Measurements from ENCODE around the gene CHRNB1. TPM values are rescaled to one million over a fixed set of nuclear protein-coding genes. Genes with fewer than 3 reads are reported as not detected.

CHRNB1 gene
- total and polyA plus RNA-seq, 2 experiments from 2014 or later: 11.1 to 11.2 TPM

DNA sequence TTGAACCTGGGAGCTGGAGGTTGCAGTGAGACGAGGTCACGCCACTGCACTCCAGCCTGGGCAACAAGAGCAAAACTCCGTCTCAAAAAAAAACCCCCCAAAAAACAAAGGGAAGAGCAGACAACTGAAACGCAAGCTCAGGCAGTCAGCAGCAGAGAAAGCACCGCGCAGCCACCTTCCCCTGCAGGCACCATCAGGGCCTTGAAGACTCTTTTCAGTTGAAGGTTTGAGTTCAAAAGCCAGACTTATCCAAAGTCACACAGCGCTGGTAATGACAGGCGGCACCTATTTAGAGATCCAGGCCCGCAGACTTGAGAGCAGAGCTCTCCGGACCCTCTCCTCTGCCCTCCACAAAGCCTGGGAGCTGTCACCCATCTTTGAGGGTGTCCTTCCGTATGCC, 23.4 kb downstream of the CHRNB1 start:
- H3F3A ChIP-seq (replicated peaks; ENCODE audit: low read depth): no peaks in the 10 kb centered on the region
- TF ChIP-seq STAT1 (IDR thresholded peaks at IDR 0.05; ENCODE audit: unreplicated experiment): no peak
- TF ChIP-seq, protein P1, sequence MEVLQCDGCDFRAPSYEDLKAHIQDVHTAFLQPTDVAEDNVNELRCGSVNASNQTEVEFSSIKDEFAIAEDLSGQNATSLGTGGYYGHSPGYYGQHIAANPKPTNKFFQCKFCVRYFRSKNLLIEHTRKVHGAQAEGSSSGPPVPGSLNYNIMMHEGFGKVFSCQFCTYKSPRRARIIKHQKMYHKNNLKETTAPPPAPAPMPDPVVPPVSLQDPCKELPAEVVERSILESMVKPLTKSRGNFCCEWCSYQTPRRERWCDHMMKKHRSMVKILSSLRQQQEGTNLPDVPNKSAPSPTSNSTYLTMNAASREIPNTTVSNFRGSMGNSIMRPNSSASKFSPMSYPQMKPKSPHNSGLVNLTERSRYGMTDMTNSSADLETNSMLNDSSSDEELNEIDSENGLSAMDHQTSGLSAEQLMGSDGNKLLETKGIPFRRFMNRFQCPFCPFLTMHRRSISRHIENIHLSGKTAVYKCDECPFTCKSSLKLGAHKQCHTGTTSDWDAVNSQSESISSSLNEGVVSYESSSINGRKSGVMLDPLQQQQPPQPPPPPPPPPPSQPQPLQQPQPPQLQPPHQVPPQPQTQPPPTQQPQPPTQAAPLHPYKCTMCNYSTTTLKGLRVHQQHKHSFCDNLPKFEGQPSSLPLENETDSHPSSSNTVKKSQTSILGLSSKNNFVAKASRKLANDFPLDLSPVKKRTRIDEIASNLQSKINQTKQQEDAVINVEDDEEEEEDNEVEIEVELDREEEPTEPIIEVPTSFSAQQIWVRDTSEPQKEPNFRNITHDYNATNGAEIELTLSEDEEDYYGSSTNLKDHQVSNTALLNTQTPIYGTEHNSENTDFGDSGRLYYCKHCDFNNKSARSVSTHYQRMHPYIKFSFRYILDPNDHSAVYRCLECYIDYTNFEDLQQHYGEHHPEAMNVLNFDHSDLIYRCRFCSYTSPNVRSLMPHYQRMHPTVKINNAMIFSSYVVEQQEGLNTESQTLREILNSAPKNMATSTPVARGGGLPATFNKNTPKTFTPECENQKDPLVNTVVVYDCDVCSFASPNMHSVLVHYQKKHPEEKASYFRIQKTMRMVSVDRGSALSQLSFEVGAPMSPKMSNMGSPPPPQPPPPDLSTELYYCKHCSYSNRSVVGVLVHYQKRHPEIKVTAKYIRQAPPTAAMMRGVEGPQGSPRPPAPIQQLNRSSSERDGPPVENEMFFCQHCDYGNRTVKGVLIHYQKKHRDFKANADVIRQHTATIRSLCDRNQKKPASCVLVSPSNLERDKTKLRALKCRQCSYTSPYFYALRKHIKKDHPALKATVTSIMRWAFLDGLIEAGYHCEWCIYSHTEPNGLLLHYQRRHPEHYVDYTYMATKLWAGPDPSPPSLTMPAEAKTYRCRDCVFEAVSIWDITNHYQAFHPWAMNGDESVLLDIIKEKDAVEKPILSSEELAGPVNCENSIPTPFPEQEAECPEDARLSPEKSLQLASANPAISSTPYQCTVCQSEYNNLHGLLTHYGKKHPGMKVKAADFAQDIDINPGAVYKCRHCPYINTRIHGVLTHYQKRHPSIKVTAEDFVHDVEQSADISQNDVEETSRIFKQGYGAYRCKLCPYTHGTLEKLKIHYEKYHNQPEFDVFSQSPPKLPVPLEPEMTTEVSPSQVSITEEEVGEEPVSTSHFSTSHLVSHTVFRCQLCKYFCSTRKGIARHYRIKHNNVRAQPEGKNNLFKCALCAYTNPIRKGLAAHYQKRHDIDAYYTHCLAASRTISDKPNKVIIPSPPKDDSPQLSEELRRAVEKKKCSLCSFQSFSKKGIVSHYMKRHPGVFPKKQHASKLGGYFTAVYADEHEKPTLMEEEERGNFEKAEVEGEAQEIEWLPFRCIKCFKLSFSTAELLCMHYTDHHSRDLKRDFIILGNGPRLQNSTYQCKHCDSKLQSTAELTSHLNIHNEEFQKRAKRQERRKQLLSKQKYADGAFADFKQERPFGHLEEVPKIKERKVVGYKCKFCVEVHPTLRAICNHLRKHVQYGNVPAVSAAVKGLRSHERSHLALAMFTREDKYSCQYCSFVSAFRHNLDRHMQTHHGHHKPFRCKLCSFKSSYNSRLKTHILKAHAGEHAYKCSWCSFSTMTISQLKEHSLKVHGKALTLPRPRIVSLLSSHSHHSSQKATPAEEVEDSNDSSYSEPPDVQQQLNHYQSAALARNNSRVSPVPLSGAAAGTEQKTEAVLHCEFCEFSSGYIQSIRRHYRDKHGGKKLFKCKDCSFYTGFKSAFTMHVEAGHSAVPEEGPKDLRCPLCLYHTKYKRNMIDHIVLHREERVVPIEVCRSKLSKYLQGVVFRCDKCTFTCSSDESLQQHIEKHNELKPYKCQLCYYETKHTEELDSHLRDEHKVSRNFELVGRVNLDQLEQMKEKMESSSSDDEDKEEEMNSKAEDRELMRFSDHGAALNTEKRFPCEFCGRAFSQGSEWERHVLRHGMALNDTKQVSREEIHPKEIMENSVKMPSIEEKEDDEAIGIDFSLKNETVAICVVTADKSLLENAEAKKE (CRISPR knock-in tag; IDR thresholded peaks at IDR 0.05): no peak
- TF ChIP-seq, protein P2, sequence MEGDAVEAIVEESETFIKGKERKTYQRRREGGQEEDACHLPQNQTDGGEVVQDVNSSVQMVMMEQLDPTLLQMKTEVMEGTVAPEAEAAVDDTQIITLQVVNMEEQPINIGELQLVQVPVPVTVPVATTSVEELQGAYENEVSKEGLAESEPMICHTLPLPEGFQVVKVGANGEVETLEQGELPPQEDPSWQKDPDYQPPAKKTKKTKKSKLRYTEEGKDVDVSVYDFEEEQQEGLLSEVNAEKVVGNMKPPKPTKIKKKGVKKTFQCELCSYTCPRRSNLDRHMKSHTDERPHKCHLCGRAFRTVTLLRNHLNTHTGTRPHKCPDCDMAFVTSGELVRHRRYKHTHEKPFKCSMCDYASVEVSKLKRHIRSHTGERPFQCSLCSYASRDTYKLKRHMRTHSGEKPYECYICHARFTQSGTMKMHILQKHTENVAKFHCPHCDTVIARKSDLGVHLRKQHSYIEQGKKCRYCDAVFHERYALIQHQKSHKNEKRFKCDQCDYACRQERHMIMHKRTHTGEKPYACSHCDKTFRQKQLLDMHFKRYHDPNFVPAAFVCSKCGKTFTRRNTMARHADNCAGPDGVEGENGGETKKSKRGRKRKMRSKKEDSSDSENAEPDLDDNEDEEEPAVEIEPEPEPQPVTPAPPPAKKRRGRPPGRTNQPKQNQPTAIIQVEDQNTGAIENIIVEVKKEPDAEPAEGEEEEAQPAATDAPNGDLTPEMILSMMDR (conservative IDR thresholded peaks at IDR 0.05; ENCODE audit: low read depth in 2 of 2): no peak
- TF ChIP-seq, protein P3, sequence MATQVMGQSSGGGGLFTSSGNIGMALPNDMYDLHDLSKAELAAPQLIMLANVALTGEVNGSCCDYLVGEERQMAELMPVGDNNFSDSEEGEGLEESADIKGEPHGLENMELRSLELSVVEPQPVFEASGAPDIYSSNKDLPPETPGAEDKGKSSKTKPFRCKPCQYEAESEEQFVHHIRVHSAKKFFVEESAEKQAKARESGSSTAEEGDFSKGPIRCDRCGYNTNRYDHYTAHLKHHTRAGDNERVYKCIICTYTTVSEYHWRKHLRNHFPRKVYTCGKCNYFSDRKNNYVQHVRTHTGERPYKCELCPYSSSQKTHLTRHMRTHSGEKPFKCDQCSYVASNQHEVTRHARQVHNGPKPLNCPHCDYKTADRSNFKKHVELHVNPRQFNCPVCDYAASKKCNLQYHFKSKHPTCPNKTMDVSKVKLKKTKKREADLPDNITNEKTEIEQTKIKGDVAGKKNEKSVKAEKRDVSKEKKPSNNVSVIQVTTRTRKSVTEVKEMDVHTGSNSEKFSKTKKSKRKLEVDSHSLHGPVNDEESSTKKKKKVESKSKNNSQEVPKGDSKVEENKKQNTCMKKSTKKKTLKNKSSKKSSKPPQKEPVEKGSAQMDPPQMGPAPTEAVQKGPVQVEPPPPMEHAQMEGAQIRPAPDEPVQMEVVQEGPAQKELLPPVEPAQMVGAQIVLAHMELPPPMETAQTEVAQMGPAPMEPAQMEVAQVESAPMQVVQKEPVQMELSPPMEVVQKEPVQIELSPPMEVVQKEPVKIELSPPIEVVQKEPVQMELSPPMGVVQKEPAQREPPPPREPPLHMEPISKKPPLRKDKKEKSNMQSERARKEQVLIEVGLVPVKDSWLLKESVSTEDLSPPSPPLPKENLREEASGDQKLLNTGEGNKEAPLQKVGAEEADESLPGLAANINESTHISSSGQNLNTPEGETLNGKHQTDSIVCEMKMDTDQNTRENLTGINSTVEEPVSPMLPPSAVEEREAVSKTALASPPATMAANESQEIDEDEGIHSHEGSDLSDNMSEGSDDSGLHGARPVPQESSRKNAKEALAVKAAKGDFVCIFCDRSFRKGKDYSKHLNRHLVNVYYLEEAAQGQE (IDR thresholded peaks at IDR 0.05; ENCODE audit: unreplicated experiment): no peak
- no peak for TF ChIP-seq EZH2 (IDR thresholded peaks at IDR 0.05; ENCODE audit: low read depth, unreplicated experiment)
- TF ChIP-seq ZNF114 (CRISPR knock-in tag; IDR thresholded peaks at IDR 0.05): no peak
- TF ChIP-seq CREB1 (CRISPR knock-in tag; IDR thresholded peaks at IDR 0.05; ENCODE audit: low read depth): no peak
- TF ChIP-seq POLR2AphosphoS5 (IDR thresholded peaks at IDR 0.05; ENCODE audit: low read depth): no peak
- TF ChIP-seq NANOG (IDR thresholded peaks at IDR 0.05; ENCODE audit: borderline replicate concordance): no peak
- TF ChIP-seq ZNF331 (CRISPR knock-in tag; IDR thresholded peaks at IDR 0.05; ENCODE audit: low read depth): no peak
- H3K4me3 ChIP-seq: no peak overlapping the region
- ATAC-seq: no peak
- peaks cover 14% of the 10 kb centered on the region; the same call in 1 of the 2 replicates for H3K79me2 ChIP-seq (replicated peaks; ENCODE audit: insufficient read depth)
- H4K20me1 ChIP-seq (replicated peaks; ENCODE audit: insufficient read depth): no peaks in the 10 kb centered on the region
- H3K4me1 ChIP-seq (ENCODE audit: insufficient read depth): peaks cover 4% of the 10 kb centered on the region; the same call in 1 of the 2 replicates
- H3K4me2 ChIP-seq: no peak overlapping the region
- H3K36me3 ChIP-seq (ENCODE audit: insufficient read depth): no peaks in the 10 kb centered on the region
- no peak overlapping the region for H3K27ac Mint-ChIP-seq
- peaks cover 10% of the 10 kb centered on the region for H3K27me3 Mint-ChIP-seq (ENCODE audit: insufficient read depth, low read depth, poor library complexity)
- no peak overlapping the region for H3K4me3 Mint-ChIP-seq
- peaks cover 7% of the 10 kb centered on the region for H3K36me3 Mint-ChIP-seq (ENCODE audit: low read depth)
- no peak overlapping the region for H3K27ac ChIP-seq (ENCODE audit: low read depth)
- no peaks in the 10 kb centered on the region for H3K9me2 ChIP-seq (ENCODE audit: insufficient read depth)
- peaks cover 8% of the 10 kb centered on the region; the same call in 2 of the 3 replicates for H3K4me1 Mint-ChIP-seq
- DNase-seq (ENCODE audit: low spot score): no peak
- no peak overlapping the region for H2AFZ ChIP-seq
- H3K27me3 ChIP-seq (ENCODE audit: insufficient read depth): no peaks in the 10 kb centered on the region
- no peaks in the 10 kb centered on the region for H3K9me3 Mint-ChIP-seq

All from GM23338 (cell line).